Thyroid gland (tissue), 4 donors: ENCODE measurements around the gene GRIFIN.

Experiments used
- POLR2A ChIP-seq, 2 donors: fragments of 450-650 bp; IDR thresholded peaks; one replicate each; pipeline ENCODE4 v1.6.1; 2017; ENCODE audit warnings: antibody characterized with exemption in 2 of 2, mild to moderate bottlenecking in 2 of 2, moderate library complexity in 1 of 2
- TF ChIP-seq, protein P1 (sequence below), 6 experiments: fragments of 200-600 bp in 3 of 6; fragments of 450-650 bp in 3 of 6; sonication (generic) in 3 of 6; IDR thresholded peaks; one replicate each; pipeline ENCODE4 v1.5.1; 2016 to 2019; ENCODE audit warnings: antibody characterized with exemption in 6 of 6, mild to moderate bottlenecking in 2 of 6, inconsistent platforms in 1 of 6, moderate library complexity in 1 of 6

DNA sequence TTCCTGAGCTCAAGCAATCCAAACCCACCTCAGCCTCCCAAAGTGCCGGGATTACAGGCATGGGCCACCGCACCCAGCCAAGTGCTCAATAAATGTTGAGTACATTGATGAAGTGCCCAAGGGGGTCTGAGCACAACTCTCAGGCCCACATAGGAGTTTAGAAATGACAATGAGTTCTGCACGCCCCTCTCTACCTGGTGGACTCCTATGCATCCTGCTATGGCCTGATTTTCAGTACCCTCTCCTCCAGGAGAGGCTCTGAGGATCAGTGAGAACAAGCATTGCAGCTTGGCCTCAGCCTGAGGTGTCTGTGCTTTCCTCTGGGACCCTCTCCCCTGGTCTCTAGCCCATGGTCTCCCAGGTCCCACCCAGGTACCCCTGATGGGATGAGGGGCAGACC lies 20.9 kb upstream of the GRIFIN start:
- TF ChIP-seq, protein P1, sequence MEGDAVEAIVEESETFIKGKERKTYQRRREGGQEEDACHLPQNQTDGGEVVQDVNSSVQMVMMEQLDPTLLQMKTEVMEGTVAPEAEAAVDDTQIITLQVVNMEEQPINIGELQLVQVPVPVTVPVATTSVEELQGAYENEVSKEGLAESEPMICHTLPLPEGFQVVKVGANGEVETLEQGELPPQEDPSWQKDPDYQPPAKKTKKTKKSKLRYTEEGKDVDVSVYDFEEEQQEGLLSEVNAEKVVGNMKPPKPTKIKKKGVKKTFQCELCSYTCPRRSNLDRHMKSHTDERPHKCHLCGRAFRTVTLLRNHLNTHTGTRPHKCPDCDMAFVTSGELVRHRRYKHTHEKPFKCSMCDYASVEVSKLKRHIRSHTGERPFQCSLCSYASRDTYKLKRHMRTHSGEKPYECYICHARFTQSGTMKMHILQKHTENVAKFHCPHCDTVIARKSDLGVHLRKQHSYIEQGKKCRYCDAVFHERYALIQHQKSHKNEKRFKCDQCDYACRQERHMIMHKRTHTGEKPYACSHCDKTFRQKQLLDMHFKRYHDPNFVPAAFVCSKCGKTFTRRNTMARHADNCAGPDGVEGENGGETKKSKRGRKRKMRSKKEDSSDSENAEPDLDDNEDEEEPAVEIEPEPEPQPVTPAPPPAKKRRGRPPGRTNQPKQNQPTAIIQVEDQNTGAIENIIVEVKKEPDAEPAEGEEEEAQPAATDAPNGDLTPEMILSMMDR (IDR thresholded peaks at IDR 0.05): no peak
- TF ChIP-seq POLR2A (IDR thresholded peaks at IDR 0.05): no peak
